GM13977 (cell line): ENCODE data around the gene TRIM31.

Experiments
- DNase-seq: peaks from one replicate; pipeline ENCODE4 v3.0.0; 2012; ENCODE audit warnings: low spot score
- in situ Hi-C: fragments of 300-500 bp; cut with MboI; formaldehyde crosslinking; loops from one replicate; pipeline ENCODE4 v1.12.0; 2022; ENCODE audit warnings: low sequenced_read_pairs, low pct_unique_long_range_greater_than_20kb, mixed read lengths, inconsistent platforms; ENCODE audit not compliant: unreplicated experiment
- TF ChIP-seq, protein P1 (sequence below): IDR thresholded peaks from 2 replicates; pipeline ENCODE4 v1.5.1; 2012; ENCODE audit warnings: mild to moderate bottlenecking, control low read depth; ENCODE audit not compliant: insufficient read depth; ENCODE audit errors: extremely low read depth, missing control alignments

The TRIM31 gene

GRCh38 chr6:30075790-30076732 lies 36.8 kb downstream of the TRIM31 start:
- in situ Hi-C loops = no loop called here
- DNase-seq = no peak
- TF ChIP-seq, protein P1, sequence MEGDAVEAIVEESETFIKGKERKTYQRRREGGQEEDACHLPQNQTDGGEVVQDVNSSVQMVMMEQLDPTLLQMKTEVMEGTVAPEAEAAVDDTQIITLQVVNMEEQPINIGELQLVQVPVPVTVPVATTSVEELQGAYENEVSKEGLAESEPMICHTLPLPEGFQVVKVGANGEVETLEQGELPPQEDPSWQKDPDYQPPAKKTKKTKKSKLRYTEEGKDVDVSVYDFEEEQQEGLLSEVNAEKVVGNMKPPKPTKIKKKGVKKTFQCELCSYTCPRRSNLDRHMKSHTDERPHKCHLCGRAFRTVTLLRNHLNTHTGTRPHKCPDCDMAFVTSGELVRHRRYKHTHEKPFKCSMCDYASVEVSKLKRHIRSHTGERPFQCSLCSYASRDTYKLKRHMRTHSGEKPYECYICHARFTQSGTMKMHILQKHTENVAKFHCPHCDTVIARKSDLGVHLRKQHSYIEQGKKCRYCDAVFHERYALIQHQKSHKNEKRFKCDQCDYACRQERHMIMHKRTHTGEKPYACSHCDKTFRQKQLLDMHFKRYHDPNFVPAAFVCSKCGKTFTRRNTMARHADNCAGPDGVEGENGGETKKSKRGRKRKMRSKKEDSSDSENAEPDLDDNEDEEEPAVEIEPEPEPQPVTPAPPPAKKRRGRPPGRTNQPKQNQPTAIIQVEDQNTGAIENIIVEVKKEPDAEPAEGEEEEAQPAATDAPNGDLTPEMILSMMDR = peak; percentile 40

DNA sequence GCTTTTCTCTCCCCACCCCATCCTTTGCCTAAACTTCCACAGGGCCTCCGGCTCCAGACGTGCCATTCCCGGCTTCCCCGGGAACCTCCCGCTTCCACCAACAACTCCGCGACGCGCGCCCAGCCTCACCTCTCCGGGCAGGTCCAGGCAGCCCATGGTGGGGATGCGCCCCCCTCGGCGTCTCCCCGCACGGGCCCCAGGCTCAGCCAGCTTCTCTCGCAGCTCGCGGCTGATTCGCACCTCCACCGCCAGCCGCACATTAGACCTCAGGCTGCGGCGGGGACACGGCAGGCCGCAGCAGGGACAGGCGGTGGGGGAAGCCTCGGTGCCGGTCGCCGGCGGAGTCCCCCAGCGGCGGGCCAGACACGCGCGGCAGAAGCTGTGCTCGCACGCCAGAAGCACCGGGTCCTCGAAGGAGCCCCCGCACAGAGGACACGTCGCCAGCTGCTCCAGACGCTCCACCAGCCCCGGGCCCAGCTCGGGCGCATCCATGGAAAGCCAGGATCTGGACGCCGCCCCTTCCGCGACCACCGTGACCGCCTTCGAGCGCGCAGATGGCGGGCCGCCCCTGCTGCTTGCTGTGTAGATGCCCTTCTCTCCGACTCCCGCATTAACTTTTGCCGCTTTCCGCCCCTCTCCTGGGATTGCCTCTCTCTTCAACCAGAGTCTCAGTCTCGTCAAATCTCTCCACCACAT lies 37.6 kb downstream of the TRIM31 start, which contains the start of gene RNF39:
RNF39 (minus strand) TSS at position 676 of the 696 bp plus-strand sequence; CDS start at position 492, 184 bp downstream.
- in situ Hi-C loops = no loop called here

DNA sequence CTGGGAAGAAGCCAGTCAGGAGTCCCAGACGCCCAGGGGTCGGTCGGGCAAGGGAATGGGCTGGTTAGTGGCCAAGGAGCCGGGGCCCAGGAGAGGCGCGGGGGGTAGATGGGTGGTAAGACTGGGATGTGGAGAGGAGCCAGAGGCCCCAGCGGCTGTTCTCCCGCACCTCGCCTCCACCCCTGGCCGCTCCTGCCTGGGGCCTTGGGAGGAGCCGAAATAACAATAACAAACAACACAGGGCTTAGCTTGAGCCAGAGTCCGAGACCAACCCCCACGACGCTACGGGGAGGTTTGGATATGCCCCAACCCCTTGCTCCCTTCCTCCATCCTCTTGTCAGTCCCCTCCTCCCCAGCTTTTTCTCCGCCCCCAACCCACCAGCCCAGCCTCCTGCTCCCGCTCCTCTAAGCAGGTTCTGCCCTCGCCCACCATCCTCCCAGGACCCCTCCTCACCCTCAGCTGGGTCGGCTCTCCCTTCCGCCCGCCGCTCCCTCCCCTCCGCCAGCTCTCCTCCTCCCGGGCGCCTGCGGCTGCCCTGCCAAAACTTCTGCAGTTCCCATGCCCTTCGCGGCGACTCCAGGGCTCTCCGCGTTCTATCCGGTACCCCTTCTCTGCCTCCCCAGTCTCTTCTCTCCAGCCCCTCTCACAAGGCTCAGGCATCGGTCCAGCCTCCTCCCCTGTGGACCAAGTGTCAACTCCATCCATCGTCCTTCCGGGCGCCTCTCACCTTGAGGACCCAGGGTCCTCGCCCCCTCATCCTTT lies 38.4 kb downstream of the TRIM31 start:
- DNase-seq = no peak
- TF ChIP-seq, protein P1 = no peak
- in situ Hi-C loops = no loop called here

More for the DNA sequence above, 37.6 kb downstream of the TRIM31 start, which contains the start of gene RNF39:
- DNase-seq = no peak
- TF ChIP-seq, protein P1 = no peak

DNA sequence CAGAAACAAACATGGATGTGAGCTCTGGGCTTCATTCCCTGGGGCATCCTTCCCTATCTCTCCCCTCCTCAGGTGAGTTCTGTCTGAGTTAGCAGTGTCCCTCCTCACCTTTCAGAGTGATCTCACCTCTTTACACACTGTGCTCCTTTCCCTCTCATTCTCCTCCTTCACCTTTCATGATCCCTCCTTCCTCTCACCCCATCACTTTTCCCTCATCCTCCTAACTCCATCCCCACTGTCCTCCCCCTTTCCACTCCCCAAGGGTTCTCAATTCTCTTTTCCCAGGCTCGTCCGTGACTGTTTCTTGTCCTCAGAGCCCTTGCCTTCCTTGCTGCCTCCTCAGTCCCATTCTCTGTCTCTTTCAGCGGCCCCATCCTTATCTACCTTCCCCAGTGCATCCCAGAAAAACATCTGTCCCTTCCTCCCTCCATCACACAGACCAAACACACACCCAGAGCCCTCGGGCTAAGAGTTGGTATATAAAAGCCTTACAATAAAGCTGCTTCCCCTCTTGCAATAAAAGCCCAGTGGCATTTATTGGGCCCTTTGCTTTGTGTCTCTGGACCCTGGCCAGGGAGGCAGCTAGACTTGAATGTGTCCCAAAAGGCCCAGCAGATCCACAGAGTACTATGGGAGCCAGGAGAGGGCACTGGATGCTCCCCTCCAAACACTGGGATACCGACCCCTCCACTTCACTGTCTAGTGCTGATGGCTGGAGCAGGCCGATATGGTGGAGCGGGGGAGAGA lies 39.2 kb downstream of the TRIM31 start:
- in situ Hi-C loops = no loop called here
- TF ChIP-seq, protein P1 = no peak
- DNase-seq = no peak

- DNase-seq = no peak
- TF ChIP-seq, protein P1 = no peak
- in situ Hi-C loops = no loop called here
These were observed 41.0 kb downstream of the TRIM31 start for GRCh38 chr6:30071858-30072257.
